Heart left ventricle (tissue), 16 donors: ENCODE results near the gene IGF1R. TPM values are rescaled to one million over a fixed set of nuclear protein-coding genes. Genes with fewer than 3 reads are reported as not detected.

Experiments
- ATAC-seq, 4 donors: fragments of 200-7000 bp; cut with Tn5 transposase; one replicate each; pipeline ENCODE4 v1.9.1; 2020 to 2022; ENCODE audit warnings: moderate library complexity in 4 of 4, mild to moderate bottlenecking in 3 of 4, moderate number of reproducible peaks in 1 of 4
- DNase-seq, 5 donors: peaks; one replicate each; pipeline ENCODE4 v3.0.0-alpha.2; 2020
- H3K27ac ChIP-seq, 12 donors: fragments of 200-600 bp; sonication (generic) in 4 of 12; one replicate each; pipeline versions ENCODE4 v1.5.0 to v1.8.0; 2016 to 2022; ENCODE audit warnings: mild to moderate bottlenecking in 2 of 12
- H3K27me3 ChIP-seq, 9 donors: fragments of 200-600 bp; sonication (generic) in 2 of 9; one replicate each; pipeline versions ENCODE4 v1.5.1 to v1.8.0; 2016 to 2022; ENCODE audit warnings: mild to moderate bottlenecking in 3 of 9
- H3K36me3 ChIP-seq, 9 donors: fragments of 200-600 bp; sonication (generic) in 2 of 9; one replicate each; pipeline versions ENCODE4 v1.5.0 to v1.8.0; 2018 to 2022; ENCODE audit warnings: mild to moderate bottlenecking in 2 of 9
- H3K4me1 ChIP-seq, 12 donors: fragments of 200-600 bp; sonication (generic) in 4 of 12; one replicate each; pipeline versions ENCODE4 v1.5.0 to v1.8.0; 2016 to 2022; ENCODE audit warnings: mild to moderate bottlenecking in 3 of 12
- H3K4me3 ChIP-seq, 12 donors: fragments of 200-600 bp; sonication (generic) in 4 of 12; one replicate each; pipeline versions ENCODE4 v1.5.0 to v1.8.0; 2017 to 2022; ENCODE audit warnings: mild to moderate bottlenecking in 9 of 12, moderate library complexity in 4 of 12
- H3K9me3 ChIP-seq, 12 donors: fragments of 200-600 bp; sonication (generic) in 4 of 12; one replicate each; pipeline versions ENCODE4 v1.5.0 to v1.8.0; 2016 to 2022; ENCODE audit warnings: mild to moderate bottlenecking in 1 of 12
- CTCF ChIP-seq, 12 donors: fragments of 200-600 bp; sonication (generic) in 4 of 12; IDR thresholded peaks; one replicate each; pipeline versions ENCODE4 v1.5.0 to v1.8.0; 2018 to 2022; ENCODE audit warnings: antibody characterized with exemption in 12 of 12, mild to moderate bottlenecking in 5 of 12
- POLR2A ChIP-seq, 2 donors: fragments of 450-650 bp; IDR thresholded peaks; one replicate each; pipeline ENCODE4 v1.6.1; 2017; ENCODE audit warnings: antibody characterized with exemption in 2 of 2, mild to moderate bottlenecking in 2 of 2, moderate library complexity in 2 of 2
- WGBS, 4 donors: extraction: QIAGEN DNeasy Blood & Tissue Kit in 2 of 4; methylation state at CpG; one replicate each; pipeline versions ENCODE4 v1.1.5 to v1.1.7; 2013 to 2018; 5-methylcytosine and 5-hydroxymethylcytosine counted together
- intact Hi-C, 10 donors: fragments of 100-400 bp; cut with DNase I; formaldehyde crosslinking; loops; one replicate each; pipeline versions ENCODE4 v1.11.1 to v1.14.2; 2022
- polyA plus RNA-seq, 2 donors: library from polyadenylated mRNA; stranded (reverse); fragments of 200-250 nt; gene quantifications; one replicate each; pipeline ENCODE4 v1.2.3, GENCODE V29; 2013
- total RNA-seq, 9 donors: library from RNA; depleted of rRNA in 2 of 9; stranded (reverse); fragments of >200 nt in 2 of 9; fragmentation: NEBNext Ultra II Directional in 3 of 9; extraction: Animal tissue kit (Norgen Biotek cat#: 25700) in 3 of 9; gene quantifications; one replicate each; pipeline versions ENCODE4 v1.1.0 to v1.2.4, GENCODE V29; 2016 to 2023
- donor health status: ischemic (EF 13 %, LVEDD 7.1; RV severe dilation, severe dysfunction).
- donor health status: healthy with polysubstance abuse.
- donor health status: DM: no; HTN: yes; CAD: no.
- donor health status: DM: no; HTN: no; CAD: no.
- donor health status: ischemic (EF 25% LVEDD 6.9; RV normal size, moderate dysfunction).
- donor health status: ischemic (EF 25% LVEDD 5.7; RV mildly dilated, moderate dysfunction).
- donor health status: healthy.
- donor health status: DM: yes; HTN: yes; CAD: no.
- donor health status: ischemic (EF 35%, LVEDD 5.7; RV mildly dilated, moderate dysfunction).
- donor health status: nonischemic (EF 11% LVEDD 7.7; RV severe dilation, severe dysfunction).
- donor health status: DM: yes; HTN: yes; CAD: no.
- donor health status: PGD.
- donor health status: ischemic (EF 29% LVEDD 5.4; RV normal size, mild dysfunction).
- donor health status: nonischemic (EF 23%, LVEDD 6.1; RV moderate dilation, normal function).

IGF1R gene
- total and polyA plus RNA-seq, 11 donors: 7.4 to 93.1 (median 40.5) TPM

DNA sequence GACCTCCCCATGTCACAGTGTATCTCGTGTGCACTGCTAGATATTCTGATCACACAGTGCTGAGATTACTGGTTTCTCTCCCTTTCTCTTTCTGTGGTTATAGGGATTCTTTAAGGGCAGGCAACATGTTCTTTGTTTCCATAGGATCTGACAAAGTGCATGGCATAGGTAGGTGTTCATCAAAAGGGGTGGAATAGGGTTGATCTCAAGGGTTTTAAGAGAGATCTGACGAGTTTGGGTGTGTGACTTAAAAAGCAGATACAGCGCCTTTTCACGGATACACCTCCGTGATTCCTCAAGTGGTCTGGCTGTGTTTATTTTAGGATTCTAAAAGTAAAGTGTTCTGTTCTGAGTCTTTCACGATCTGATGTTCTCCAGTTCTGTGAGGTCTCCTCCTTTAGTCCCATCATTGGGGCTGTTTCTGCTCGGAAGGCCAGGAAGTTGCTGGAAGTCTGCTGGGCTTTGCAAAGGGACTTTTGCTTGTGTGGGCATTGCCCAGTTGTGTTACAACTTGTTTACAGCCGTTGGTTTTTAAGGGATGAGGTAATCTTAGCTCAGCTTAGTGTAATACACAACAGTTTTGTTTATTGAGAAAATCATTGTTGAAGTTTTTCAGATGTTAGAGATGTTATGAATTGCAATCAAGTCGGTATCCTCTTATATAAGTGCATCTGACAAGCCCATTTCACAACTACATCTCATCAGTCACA, 34.8 kb downstream of the IGF1R start:
- Histone ChIP-seq H3K27me3 (no peaks in the 10 kb centered on the region), H3K27ac (peak overlapping the region in 9 of 12 donors; percentile 1 to 73 (median 47)), H3K36me3 (no peaks in the 10 kb centered on the region), H3K4me3 (no peak overlapping the region), H3K4me1 (peaks cover 5 to 73% (median 43%) of the 10 kb centered on the region in 12 donors), H3K9me3 (no peaks in the 10 kb centered on the region)
- intact Hi-C loops: no loop called here
- TF ChIP-seq POLR2A (IDR thresholded peaks at IDR 0.05) (no peak), CTCF (IDR thresholded peaks at IDR 0.05) (no peak)
- peak in 1 of 4 donors; percentile 22 for ATAC-seq
- DNase-seq: no peak
- 33 to 40% (median 39%) methylated on average over 9 of the region's 9 CpGs for WGBS, 4 donors

- WGBS, 4 donors: 35 to 55% (median 42%) methylated on average over 5 of the region's 5 CpGs
- H3K9me3 ChIP-seq: no peaks in the 10 kb centered on the region
- no peaks in the 10 kb centered on the region for H3K27me3 ChIP-seq
- intact Hi-C loops: no loop called here
- ATAC-seq (peak; percentile 61 to 77 (median 62)), DNase-seq (no peak)
- no peaks in the 10 kb centered on the region for H3K36me3 ChIP-seq
- H3K27ac ChIP-seq: peak overlapping the region in 7 of 12 donors; percentile 24 to 73 (median 53)
- TF ChIP-seq POLR2A (IDR thresholded peaks at IDR 0.05) (no peak), CTCF (IDR thresholded peaks at IDR 0.05) (no peak)
- no peak overlapping the region for H3K4me3 ChIP-seq
- peaks cover 7 to 80% (median 44%) of the 10 kb centered on the region in 12 donors for H3K4me1 ChIP-seq
These were observed 35.5 kb downstream of the IGF1R start for GRCh38 chr15:98683831-98684230.

DNA sequence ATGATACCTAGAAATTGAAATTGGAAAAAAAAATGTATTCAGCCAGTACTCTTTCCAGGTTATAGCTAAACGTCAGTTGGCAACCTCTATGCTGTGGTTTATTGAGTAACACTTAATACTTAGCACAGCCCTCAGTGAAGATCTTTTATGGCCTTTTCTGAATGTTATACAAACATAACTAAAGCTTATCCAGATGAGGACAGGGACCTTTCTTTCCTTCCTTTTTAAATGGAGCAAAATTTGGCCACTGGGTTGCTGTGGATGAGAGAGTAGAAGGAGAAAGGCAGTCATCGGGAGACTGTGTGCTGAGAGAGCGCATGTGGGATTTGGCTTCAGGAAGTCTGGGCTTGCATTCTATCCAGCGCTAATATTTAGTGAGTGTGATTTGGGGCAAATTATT, 36.1 kb downstream of the IGF1R start:
- no peak for TF ChIP-seq POLR2A (IDR thresholded peaks at IDR 0.05)
- no peak for TF ChIP-seq CTCF (IDR thresholded peaks at IDR 0.05)
- 39 to 47% (median 40%) methylated on average over 4 of the region's 4 CpGs for WGBS, 4 donors
- ATAC-seq (peak in 3 of 4 donors; percentile 14 to 49 (median 44)), DNase-seq (no peak)
- Histone ChIP-seq H3K9me3 (no peaks in the 10 kb centered on the region), H3K27me3 (no peaks in the 10 kb centered on the region), H3K27ac (peak overlapping the region in 6 of 12 donors; percentile 24 to 73 (median 55)), H3K36me3 (no peaks in the 10 kb centered on the region), H3K4me3 (no peak overlapping the region), H3K4me1 (peaks cover 7 to 80% (median 46%) of the 10 kb centered on the region in 12 donors)
- intact Hi-C loops: no loop called here

DNA sequence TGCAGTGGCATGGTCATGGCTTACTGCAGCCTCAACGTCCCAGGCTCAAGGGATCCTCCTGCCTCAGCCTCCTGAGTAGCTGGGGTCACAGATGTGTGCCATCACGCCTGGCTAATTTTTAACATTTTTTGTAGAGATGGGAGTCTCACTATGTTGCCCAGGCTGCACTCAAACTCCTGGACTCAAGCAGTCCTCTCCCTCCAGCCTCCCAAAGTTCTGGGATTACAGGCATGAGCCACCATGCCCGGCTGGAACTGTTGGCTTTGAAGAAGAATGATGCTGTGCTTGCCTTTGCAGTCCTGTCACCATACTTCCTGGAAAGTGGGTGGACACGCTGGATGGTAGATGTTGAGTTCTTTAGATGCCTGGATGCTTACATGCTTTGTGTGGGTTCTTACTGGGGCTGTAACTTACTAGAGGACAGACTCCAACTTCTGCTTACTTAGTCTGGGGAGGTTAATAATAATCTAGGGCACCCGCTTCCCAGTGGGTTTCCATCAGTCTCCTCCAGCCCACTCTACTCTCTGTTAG, 36.7 kb downstream of the IGF1R start:
- intact Hi-C loops: no loop called here
- Histone ChIP-seq H3K4me3 (no peak overlapping the region), H3K4me1 (peaks cover 10 to 85% (median 50%) of the 10 kb centered on the region in 12 donors), H3K27ac (peak overlapping the region in 3 of 12 donors; percentile 35 to 73 (median 53)), H3K27me3 (no peaks in the 10 kb centered on the region), H3K9me3 (no peaks in the 10 kb centered on the region), H3K36me3 (no peaks in the 10 kb centered on the region)
- no peak for ATAC-seq
- DNase-seq: no peak
- TF ChIP-seq POLR2A (IDR thresholded peaks at IDR 0.05) (no peak), CTCF (IDR thresholded peaks at IDR 0.05) (no peak)
- WGBS, 4 donors: 74 to 86% (median 81%) methylated on average over 5 of the region's 5 CpGs
